GM19452 (cell line): ENCODE results near the gene TARBP1.
"Not testable (repeated sequence)": the region's sequence is repeated elsewhere in the genome, so short reads cannot be mapped to it uniquely, and the experiment has no call there.

Source experiments
- ATAC-seq: cut with Tn5 transposase; IDR thresholded peaks from one replicate; pipeline ENCODE4 v1.9.1; 2021; ENCODE audit not compliant: unreplicated experiment

TARBP1 gene

GRCh38 chr1:234398849-234399381 is 80.1 kb downstream of the TARBP1 start:
- ATAC-seq, result peak; percentile 59

- no peak for ATAC-seq
These were observed 81.2 kb downstream of the TARBP1 start for GRCh38 chr1:234397732-234398131.

- no peak for ATAC-seq
These were observed 82.1 kb downstream of the TARBP1 start for GRCh38 chr1:234396871-234397270.

- ATAC-seq, result no peak
These were observed 82.9 kb downstream of the TARBP1 start for GRCh38 chr1:234396092-234396491.

GRCh38 chr1:234395297-234395696 is 83.7 kb downstream of the TARBP1 start:
- no peak for ATAC-seq

GRCh38 chr1:234393190-234393589 is 85.8 kb downstream of the TARBP1 start:
- no peak for ATAC-seq

- ATAC-seq, result no peak
These were observed 90.9 kb downstream of the TARBP1 start for GRCh38 chr1:234388094-234388493.

GRCh38 chr1:234386122-234386521 is 92.9 kb downstream of the TARBP1 start:
- no peak for ATAC-seq

GRCh38 chr1:234381699-234382555 is 97.1 kb downstream of the TARBP1 start:
- no peak for ATAC-seq

- not testable (repeated sequence) for ATAC-seq
These were observed 99.3 kb downstream of the TARBP1 start for GRCh38 chr1:234379591-234380109.

- no peak for ATAC-seq
These were observed 103.3 kb downstream of the TARBP1 start for GRCh38 chr1:234375672-234376071.

GRCh38 chr1:234373959-234374254 is 105.1 kb downstream of the TARBP1 start:
- ATAC-seq, result peak; percentile 6

GRCh38 chr1:234373064-234373958 is 105.7 kb downstream of the TARBP1 start, which contains the start of gene COA6:
TSS of gene COA6 (plus strand) at chr1:234373456. CDS start at chr1:234373467, 11 bp downstream.
- ATAC-seq, result peak; percentile 96

- no peak for ATAC-seq
These were observed 106.8 kb downstream of the TARBP1 start for GRCh38 chr1:234372011-234372757.

GRCh38 chr1:234371414-234371813 is 107.6 kb downstream of the TARBP1 start:
- no peak for ATAC-seq

- ATAC-seq, result no peak
These were observed 109.2 kb downstream of the TARBP1 start for GRCh38 chr1:234369784-234370183.

- ATAC-seq, result no peak
These were observed 109.9 kb downstream of the TARBP1 start for GRCh38 chr1:234369033-234369430.

GRCh38 chr1:234368320-234369032 is 110.5 kb downstream of the TARBP1 start:
- no peak for ATAC-seq

- ATAC-seq, result no peak
These were observed 116.4 kb downstream of the TARBP1 start for GRCh38 chr1:234362558-234362957.

- ATAC-seq, result no peak
These were observed 117.8 kb downstream of the TARBP1 start for GRCh38 chr1:234361102-234361603.
